WI38 (cell line): ENCODE data around the gene MYO1D.
"Not testable (repeated sequence)": the region's sequence is repeated elsewhere in the genome, so short reads cannot be mapped to it uniquely, and the experiment has no call there.

Source experiments
- H3K4me3 ChIP-seq: 2 replicates; pipeline ENCODE4 v1.5.1; 2011; ENCODE audit warnings: low read depth, mild to moderate bottlenecking, control low read depth, low read length
- CTCF ChIP-seq: IDR thresholded peaks from 2 replicates; pipeline ENCODE4 v1.5.1; 2012; ENCODE audit warnings: low read depth, mild to moderate bottlenecking, control low read depth, low read length

Gene MYO1D

DNA sequence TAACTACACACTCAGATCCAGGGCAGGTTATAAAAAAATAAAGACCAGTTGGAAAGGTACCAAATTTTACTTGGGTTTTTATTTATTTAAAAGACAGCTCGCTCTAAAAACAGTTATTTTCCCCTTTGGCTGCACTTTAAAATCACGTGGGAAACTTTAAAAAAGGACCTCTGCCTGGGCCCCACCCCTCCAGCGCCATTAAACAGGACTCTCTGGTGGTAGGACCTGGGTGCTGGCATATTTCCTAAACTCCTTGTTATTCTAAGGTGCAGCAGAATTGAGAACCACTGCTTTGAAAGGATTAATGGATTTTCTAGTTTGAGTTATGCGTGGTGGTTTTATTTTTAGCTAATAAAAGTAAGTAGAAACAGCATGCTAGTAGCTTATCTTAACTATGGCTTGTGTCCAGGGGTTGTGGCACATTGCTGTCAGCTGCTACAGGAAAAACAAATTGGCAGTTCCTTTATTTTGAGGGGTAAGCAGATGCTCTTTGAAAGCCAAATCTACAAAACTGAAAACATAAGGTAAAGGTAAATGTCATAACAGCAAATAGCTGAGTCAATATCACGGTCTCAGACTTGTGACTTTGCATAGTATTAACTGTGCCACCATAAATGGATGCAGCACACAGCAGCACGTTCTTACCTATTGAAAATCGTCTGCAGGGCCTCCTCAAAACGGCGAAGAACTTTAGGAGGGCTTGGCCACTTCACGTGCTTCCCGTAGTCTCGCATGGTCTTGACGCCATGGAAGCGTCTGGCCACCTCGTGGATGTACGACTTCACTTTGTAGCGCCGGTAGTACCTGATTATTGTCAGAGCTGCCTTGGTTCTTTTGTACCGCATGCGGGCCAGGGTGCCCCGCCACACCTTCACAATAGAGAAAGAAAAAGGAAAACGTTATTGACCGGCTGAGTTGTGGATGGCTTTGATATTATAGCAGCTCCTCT, 218.2 kb downstream of the MYO1D start:
- no peak for TF ChIP-seq CTCF
- H3K4me3 ChIP-seq: no peak overlapping the region

- H3K4me3 ChIP-seq: no peak overlapping the region
- no peak for TF ChIP-seq CTCF
Observed at GRCh38 chr17:32656886-32657285, 220.0 kb downstream of the MYO1D start.

GRCh38 chr17:32654324-32654723, 222.6 kb downstream of the MYO1D start:
- no peak overlapping the region for H3K4me3 ChIP-seq
- TF ChIP-seq CTCF: no peak

GRCh38 chr17:32651084-32651483, 225.8 kb downstream of the MYO1D start:
- H3K4me3 ChIP-seq: no peak overlapping the region
- no peak for TF ChIP-seq CTCF

DNA sequence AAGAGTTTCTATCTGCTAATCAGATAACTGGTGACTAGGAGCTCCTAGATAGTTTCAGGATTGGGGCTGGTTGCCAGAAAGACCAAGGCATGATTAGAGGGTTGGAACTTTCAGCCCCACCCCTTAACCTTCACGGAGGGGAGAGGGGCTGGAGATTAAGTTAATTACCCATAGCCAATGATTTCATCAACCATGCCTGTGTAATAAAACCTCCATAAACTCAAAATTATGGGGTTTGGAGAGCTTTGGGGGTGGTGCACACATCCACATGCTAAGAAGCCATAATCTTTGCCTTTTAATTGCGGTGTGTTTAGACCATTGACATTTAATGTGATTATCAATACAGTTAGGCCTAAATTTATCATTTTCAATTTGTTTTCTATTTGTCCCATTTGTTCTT, 228.5 kb downstream of the MYO1D start:
- TF ChIP-seq CTCF: no peak
- no peak overlapping the region for H3K4me3 ChIP-seq

DNA sequence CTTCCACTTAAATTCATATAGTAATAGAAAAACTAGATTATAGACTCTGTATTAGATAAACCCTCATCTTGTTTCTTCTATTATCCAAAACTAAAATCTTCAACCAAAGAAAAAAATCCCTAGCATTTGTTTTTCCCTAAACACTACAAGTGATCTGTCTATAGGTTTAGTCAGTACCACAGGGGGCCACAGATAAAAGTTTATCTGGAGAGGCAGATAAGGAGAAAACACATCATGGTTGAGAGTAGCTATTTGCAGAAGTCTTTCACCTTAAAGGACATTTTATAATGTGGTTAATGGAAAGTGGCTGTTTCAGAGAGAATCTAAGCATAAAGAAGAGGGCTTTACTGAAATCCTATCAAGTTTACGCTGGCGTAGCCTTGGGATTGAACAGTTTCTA, 230.0 kb downstream of the MYO1D start:
- H3K4me3 ChIP-seq: no peak overlapping the region
- no peak for TF ChIP-seq CTCF

DNA sequence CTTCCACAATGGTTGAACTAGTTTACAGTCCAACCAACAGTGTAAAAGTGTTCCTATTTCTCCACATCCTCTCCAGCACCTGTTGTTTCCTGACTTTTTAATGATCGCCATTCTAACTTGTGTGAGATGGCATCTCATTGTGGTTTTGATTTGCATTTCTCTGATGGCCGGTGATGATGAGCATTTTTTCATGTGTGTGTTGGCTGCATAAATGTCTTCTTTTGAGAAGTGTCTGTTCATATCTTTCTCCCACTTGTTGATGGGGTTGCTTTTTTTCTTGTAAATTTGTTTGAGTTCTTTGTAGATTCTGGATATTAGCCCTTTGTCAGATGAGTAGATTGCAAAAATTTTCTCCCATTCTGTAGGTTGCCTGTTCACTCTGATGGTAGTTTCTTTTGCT, 235.4 kb downstream of the MYO1D start:
- H3K4me3 ChIP-seq: not testable (repeated sequence)
